GM23338 (cell line): ENCODE results near the gene C16orf90. TPM values are rescaled to one million over a fixed set of nuclear protein-coding genes. Genes with fewer than 3 reads are reported as not detected.

ENCODE experiments used
- ATAC-seq: fragments of 200-7000 bp; cut with Tn5 transposase; 3 replicates; pipeline ENCODE4 v1.9.1; 2020
- DNase-seq: peaks from one replicate; pipeline ENCODE4 v3.0.0-alpha.2; 2015; ENCODE audit warnings: low spot score
- H2AFZ ChIP-seq: fragments of 200-600 bp; sonication (generic); 2 replicates; pipeline ENCODE4 v1.8.0; 2016; ENCODE audit warnings: antibody characterized with exemption, mild to moderate bottlenecking, moderate library complexity
- H3F3A ChIP-seq: fragments of 200-600 bp; sonication (generic); replicated peaks from 2 replicates; pipeline ENCODE4 v1.8.0; 2017; ENCODE audit warnings: antibody characterized with exemption, mixed run types, low read depth
- H3K27ac ChIP-seq: fragments of 200-600 bp; sonication (generic); 2 replicates; pipeline ENCODE4 v1.6.1; 2016; ENCODE audit warnings: low read depth
- H3K27me3 ChIP-seq: fragments of 200-600 bp; sonication (generic); 2 replicates; pipeline ENCODE4 v1.8.0; 2016; ENCODE audit warnings: mild to moderate bottlenecking, mixed run types, moderate library complexity; ENCODE audit not compliant: insufficient read depth
- H3K36me3 ChIP-seq: fragments of 200-600 bp; sonication (generic); 2 replicates; pipeline ENCODE4 v1.8.0; 2016; ENCODE audit warnings: mild to moderate bottlenecking; ENCODE audit not compliant: insufficient read depth
- H3K4me1 ChIP-seq: fragments of 200-600 bp; sonication (generic); 2 replicates; pipeline ENCODE4 v1.8.0; 2016; ENCODE audit warnings: mild to moderate bottlenecking, moderate library complexity; ENCODE audit not compliant: insufficient read depth
- H3K4me2 ChIP-seq: fragments of 200-600 bp; sonication (generic); 2 replicates; pipeline ENCODE4 v1.7.1; 2017; ENCODE audit warnings: mixed run types
- H3K4me3 ChIP-seq: fragments of 200-600 bp; sonication (generic); 2 replicates; pipeline ENCODE4 v1.6.1; 2016; ENCODE audit warnings: mixed run types
- H3K79me2 ChIP-seq: fragments of 200-600 bp; sonication (generic); replicated peaks from 2 replicates; pipeline ENCODE4 v1.8.0; 2017; ENCODE audit warnings: mild to moderate bottlenecking; ENCODE audit not compliant: insufficient read depth
- H3K9me2 ChIP-seq: fragments of 200-600 bp; sonication (generic); 2 replicates; pipeline ENCODE4 v1.8.0; 2017; ENCODE audit not compliant: insufficient read depth
- H4K20me1 ChIP-seq: fragments of 200-600 bp; sonication (generic); replicated peaks from 2 replicates; pipeline ENCODE4 v1.8.0; 2017; ENCODE audit warnings: mild to moderate bottlenecking; ENCODE audit not compliant: insufficient read depth
- H3K27ac Mint-ChIP-seq: 2 replicates; pipeline ENCODE4 v1.8.0; 2020; ENCODE audit warnings: inconsistent platforms, mild to moderate bottlenecking, moderate library complexity, mixed read lengths
- H3K27me3 Mint-ChIP-seq: 3 replicates; pipeline ENCODE4 v1.8.0; 2022; ENCODE audit warnings: low read depth, mild to moderate bottlenecking, moderate library complexity, mixed read lengths, inconsistent platforms; ENCODE audit not compliant: insufficient read depth, poor library complexity
- H3K36me3 Mint-ChIP-seq: 3 replicates; pipeline ENCODE4 v1.8.0; 2021; ENCODE audit warnings: low read depth, mild to moderate bottlenecking, inconsistent platforms, moderate library complexity, mixed read lengths
- H3K4me1 Mint-ChIP-seq: 3 replicates; pipeline ENCODE4 v1.8.0; 2020; ENCODE audit warnings: mild to moderate bottlenecking, inconsistent platforms, mixed read lengths
- H3K4me3 Mint-ChIP-seq: 3 replicates; pipeline ENCODE4 v1.8.0; 2021; ENCODE audit warnings: moderate library complexity, mild to moderate bottlenecking, inconsistent platforms, mixed read lengths
- H3K9me3 Mint-ChIP-seq: 3 replicates; pipeline ENCODE4 v1.8.0; 2020; ENCODE audit warnings: moderate library complexity, mild to moderate bottlenecking, inconsistent platforms, mixed read lengths
- CREB1 ChIP-seq: fragments of 250-450 bp; sonication (Bioruptor Pico); IDR thresholded peaks from 2 replicates; pipeline ENCODE4 v1.5.0; 2020; ENCODE audit warnings: low read depth, mild to moderate bottlenecking, moderate library complexity
- EZH2phosphoT487 ChIP-seq: fragments of 200-600 bp; sonication (generic); IDR thresholded peaks from one replicate; pipeline ENCODE4 v1.8.1; 2018; ENCODE audit warnings: antibody characterized with exemption; ENCODE audit not compliant: unreplicated experiment
- JUNB ChIP-seq: IDR thresholded peaks from one replicate; pipeline ENCODE4 v1.6.1; 2016; ENCODE audit warnings: antibody characterized with exemption; ENCODE audit not compliant: unreplicated experiment
- NANOG ChIP-seq: IDR thresholded peaks from 2 replicates; pipeline ENCODE4 v1.6.1; 2016; ENCODE audit warnings: antibody characterized with exemption, borderline replicate concordance
- POLR2AphosphoS5 ChIP-seq: IDR thresholded peaks from 2 replicates; pipeline ENCODE4 v1.6.1; 2016; ENCODE audit warnings: antibody characterized with exemption, low read depth
- STAT1 ChIP-seq: IDR thresholded peaks from one replicate; pipeline ENCODE4 v1.6.1; 2016; ENCODE audit warnings: antibody characterized with exemption; ENCODE audit not compliant: unreplicated experiment
- ZNF114 ChIP-seq: fragments of 250-450 bp; sonication (Bioruptor Pico); IDR thresholded peaks from 2 replicates; pipeline ENCODE4 v1.5.0; 2020; ENCODE audit warnings: mild to moderate bottlenecking, moderate library complexity
- ZNF331 ChIP-seq: fragments of 250-450 bp; sonication (Bioruptor Pico); IDR thresholded peaks from 2 replicates; pipeline ENCODE4 v1.5.0; 2020; ENCODE audit warnings: low read depth, mild to moderate bottlenecking, moderate library complexity
- polyA plus RNA-seq: library from polyadenylated mRNA; unstranded; fragments of >200 nt; fragmentation: Nextera tagmentation; extraction: Ambion mirVana; gene quantifications from 2 replicates; pipeline ENCODE4 v1.2.1, GENCODE V29; 2016
- total RNA-seq: library from RNA; depleted of rRNA; stranded (reverse); fragments of >200 nt; shearing (Covaris generic); gene quantifications from 2 replicates; pipeline ENCODE4 v1.2.3, GENCODE V29; 2014
- TF ChIP-seq, protein P1 (sequence below), 2 experiments: fragments of 200-600 bp in 1 of 2; sonication (generic) in 1 of 2; conservative IDR thresholded peaks; 2 replicates each; pipeline versions ENCODE4 v1.5.1 to v1.6.1; 2016 to 2017; ENCODE audit warnings: antibody characterized with exemption in 2 of 2, low read depth in 2 of 2, mild to moderate bottlenecking in 2 of 2, moderate library complexity in 1 of 2
- TF ChIP-seq, protein P2 (sequence below): IDR thresholded peaks from 2 replicates; pipeline ENCODE4 v1.6.1; 2016; ENCODE audit warnings: antibody characterized with exemption
- TF ChIP-seq, protein P3 (sequence below): IDR thresholded peaks from one replicate; pipeline ENCODE4 v1.6.1; 2018; ENCODE audit warnings: antibody characterized with exemption; ENCODE audit not compliant: unreplicated experiment

C16orf90 gene
- total and polyA plus RNA-seq, 2 experiments from 2014 or later: not detected

DNA sequence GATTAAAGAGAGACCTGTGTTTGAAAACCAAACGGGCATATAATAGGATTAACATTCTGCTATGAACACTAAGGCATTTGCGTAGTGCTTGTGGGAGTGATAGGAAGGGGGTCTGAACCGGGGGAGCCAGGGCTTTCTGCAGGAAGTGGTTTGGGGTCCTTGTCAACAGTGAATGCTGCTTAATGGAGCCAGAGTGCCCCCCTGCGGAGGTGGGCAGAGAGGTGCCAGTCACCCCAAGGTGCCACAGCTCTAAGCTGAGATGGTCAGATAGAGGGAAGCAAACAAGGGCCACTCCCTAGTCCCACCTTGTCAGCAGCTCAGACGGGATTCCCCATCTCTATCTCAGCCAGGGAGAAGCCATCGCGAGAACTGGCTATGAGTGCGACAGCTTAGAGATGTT is 34.1 kb downstream of the C16orf90 start:
- Histone ChIP-seq H3K4me2 (0 out of 2 replicates have a peak overlapping the region, but pooled peaks have one; percentile 20), H3K27ac (no peak overlapping the region), H3K79me2 (peaks cover 73% of the 10 kb centered on the region), H3K9me2 (no peaks in the 10 kb centered on the region), H3K36me3 (no peaks in the 10 kb centered on the region), H3K27me3 (no peaks in the 10 kb centered on the region), H4K20me1 (peaks cover 34% of the 10 kb centered on the region), H3K4me1 (peaks cover 51% of the 10 kb centered on the region), H2AFZ (no peak overlapping the region), H3F3A (peaks cover 11% of the 10 kb centered on the region), H3K4me3 (no peak overlapping the region)
- ATAC-seq: no peak
- Mint-ChIP-seq H3K27me3 (peaks cover 26% of the 10 kb centered on the region), H3K27ac (no peak overlapping the region), H3K36me3 (0 out of 3 replicates have a peak, but pooled peaks cover 7% of the 10 kb centered on the region), H3K9me3 (no peaks in the 10 kb centered on the region; the same call in 2 of the 3 replicates), H3K4me1 (peaks cover 48% of the 10 kb centered on the region), H3K4me3 (no peak overlapping the region; the same call in 2 of the 3 replicates)
- TF ChIP-seq STAT1: no peak
- TF ChIP-seq, protein P1, sequence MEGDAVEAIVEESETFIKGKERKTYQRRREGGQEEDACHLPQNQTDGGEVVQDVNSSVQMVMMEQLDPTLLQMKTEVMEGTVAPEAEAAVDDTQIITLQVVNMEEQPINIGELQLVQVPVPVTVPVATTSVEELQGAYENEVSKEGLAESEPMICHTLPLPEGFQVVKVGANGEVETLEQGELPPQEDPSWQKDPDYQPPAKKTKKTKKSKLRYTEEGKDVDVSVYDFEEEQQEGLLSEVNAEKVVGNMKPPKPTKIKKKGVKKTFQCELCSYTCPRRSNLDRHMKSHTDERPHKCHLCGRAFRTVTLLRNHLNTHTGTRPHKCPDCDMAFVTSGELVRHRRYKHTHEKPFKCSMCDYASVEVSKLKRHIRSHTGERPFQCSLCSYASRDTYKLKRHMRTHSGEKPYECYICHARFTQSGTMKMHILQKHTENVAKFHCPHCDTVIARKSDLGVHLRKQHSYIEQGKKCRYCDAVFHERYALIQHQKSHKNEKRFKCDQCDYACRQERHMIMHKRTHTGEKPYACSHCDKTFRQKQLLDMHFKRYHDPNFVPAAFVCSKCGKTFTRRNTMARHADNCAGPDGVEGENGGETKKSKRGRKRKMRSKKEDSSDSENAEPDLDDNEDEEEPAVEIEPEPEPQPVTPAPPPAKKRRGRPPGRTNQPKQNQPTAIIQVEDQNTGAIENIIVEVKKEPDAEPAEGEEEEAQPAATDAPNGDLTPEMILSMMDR (conservative IDR thresholded peaks at IDR 0.05; ENCODE audit: low read depth in 2 of 2): peak in 1 of 2 experiments; percentile 32; a peak in 2 of 4 replicates
- no peak for TF ChIP-seq POLR2AphosphoS5
- TF ChIP-seq EZH2phosphoT487: no peak
- no peak for DNase-seq

DNA sequence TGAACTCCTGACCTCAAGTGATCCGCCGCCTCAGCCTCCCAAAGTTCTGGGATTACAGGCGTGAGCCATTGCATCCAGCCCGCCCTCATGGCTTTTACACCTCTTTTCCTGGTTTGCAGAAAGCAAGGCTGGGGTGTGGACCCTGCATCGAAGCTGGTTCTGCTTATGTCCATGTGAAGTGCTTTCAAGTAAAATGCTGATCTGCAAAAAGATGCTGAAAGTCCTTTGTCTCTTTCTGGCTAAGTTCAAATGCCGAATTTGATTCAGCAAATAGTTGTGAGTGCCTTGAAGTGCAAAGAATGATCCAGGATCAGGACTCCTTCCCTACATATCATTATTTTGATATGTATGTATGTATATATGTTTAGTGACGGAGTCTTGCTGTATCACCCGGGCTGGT is 34.7 kb downstream of the C16orf90 start:
- no peak for TF ChIP-seq JUNB
- TF ChIP-seq STAT1: no peak
- TF ChIP-seq POLR2AphosphoS5: no peak
- TF ChIP-seq, protein P2, sequence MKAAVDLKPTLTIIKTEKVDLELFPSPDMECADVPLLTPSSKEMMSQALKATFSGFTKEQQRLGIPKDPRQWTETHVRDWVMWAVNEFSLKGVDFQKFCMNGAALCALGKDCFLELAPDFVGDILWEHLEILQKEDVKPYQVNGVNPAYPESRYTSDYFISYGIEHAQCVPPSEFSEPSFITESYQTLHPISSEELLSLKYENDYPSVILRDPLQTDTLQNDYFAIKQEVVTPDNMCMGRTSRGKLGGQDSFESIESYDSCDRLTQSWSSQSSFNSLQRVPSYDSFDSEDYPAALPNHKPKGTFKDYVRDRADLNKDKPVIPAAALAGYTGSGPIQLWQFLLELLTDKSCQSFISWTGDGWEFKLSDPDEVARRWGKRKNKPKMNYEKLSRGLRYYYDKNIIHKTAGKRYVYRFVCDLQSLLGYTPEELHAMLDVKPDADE: no peak
- H3K27ac Mint-ChIP-seq: no peak overlapping the region
- peaks cover 68% of the 10 kb centered on the region for H3K79me2 ChIP-seq

DNA sequence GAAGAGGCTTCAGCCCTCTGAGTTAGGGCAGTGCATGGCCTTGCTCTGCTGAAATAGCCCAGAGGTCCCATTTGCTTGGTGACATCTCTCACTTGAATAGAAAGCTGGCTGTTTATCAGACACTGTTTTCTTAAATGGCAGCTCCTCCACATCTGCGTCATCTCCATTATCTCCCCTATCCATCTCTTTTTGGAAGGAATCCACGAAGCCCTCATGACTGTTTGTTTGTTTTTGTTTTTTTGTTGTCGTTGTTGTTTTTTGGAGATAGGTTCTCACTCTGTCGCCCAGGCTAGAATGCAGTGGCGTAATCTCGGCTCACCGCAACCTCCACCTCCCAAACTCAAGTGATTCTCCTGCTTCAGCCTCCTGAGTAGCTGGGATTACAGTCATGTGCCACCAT is 35.2 kb downstream of the C16orf90 start:
- Histone ChIP-seq H4K20me1 (peaks cover 31% of the 10 kb centered on the region), H3K9me2 (no peaks in the 10 kb centered on the region), H3K4me1 (peaks cover 51% of the 10 kb centered on the region), H3K36me3 (no peaks in the 10 kb centered on the region), H3K4me2 (peak overlapping the region; percentile 23), H2AFZ (no peak overlapping the region), H3K27ac (no peak overlapping the region), H3K79me2 (peaks cover 63% of the 10 kb centered on the region), H3K27me3 (no peaks in the 10 kb centered on the region), H3K4me3 (peak overlapping the region; percentile 15; the same call in 1 of the 2 replicates), H3F3A (peaks cover 11% of the 10 kb centered on the region)
- H3K4me1 Mint-ChIP-seq: peaks cover 42% of the 10 kb centered on the region
- no peak for DNase-seq
- no peak overlapping the region for H3K27ac Mint-ChIP-seq
- H3K27me3 Mint-ChIP-seq: peaks cover 21% of the 10 kb centered on the region
- no peaks in the 10 kb centered on the region for H3K36me3 Mint-ChIP-seq
- no peak for ATAC-seq
- H3K4me3 Mint-ChIP-seq: peak overlapping the region; percentile 39
- H3K9me3 Mint-ChIP-seq: no peaks in the 10 kb centered on the region
- TF ChIP-seq ZNF114 (CRISPR knock-in tag) (no peak), POLR2AphosphoS5 (no peak), CREB1 (CRISPR knock-in tag) (no peak), STAT1 (no peak), JUNB (no peak), NANOG (no peak), ZNF331 (CRISPR knock-in tag) (no peak)
- TF ChIP-seq, protein P3, sequence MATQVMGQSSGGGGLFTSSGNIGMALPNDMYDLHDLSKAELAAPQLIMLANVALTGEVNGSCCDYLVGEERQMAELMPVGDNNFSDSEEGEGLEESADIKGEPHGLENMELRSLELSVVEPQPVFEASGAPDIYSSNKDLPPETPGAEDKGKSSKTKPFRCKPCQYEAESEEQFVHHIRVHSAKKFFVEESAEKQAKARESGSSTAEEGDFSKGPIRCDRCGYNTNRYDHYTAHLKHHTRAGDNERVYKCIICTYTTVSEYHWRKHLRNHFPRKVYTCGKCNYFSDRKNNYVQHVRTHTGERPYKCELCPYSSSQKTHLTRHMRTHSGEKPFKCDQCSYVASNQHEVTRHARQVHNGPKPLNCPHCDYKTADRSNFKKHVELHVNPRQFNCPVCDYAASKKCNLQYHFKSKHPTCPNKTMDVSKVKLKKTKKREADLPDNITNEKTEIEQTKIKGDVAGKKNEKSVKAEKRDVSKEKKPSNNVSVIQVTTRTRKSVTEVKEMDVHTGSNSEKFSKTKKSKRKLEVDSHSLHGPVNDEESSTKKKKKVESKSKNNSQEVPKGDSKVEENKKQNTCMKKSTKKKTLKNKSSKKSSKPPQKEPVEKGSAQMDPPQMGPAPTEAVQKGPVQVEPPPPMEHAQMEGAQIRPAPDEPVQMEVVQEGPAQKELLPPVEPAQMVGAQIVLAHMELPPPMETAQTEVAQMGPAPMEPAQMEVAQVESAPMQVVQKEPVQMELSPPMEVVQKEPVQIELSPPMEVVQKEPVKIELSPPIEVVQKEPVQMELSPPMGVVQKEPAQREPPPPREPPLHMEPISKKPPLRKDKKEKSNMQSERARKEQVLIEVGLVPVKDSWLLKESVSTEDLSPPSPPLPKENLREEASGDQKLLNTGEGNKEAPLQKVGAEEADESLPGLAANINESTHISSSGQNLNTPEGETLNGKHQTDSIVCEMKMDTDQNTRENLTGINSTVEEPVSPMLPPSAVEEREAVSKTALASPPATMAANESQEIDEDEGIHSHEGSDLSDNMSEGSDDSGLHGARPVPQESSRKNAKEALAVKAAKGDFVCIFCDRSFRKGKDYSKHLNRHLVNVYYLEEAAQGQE: no peak
- TF ChIP-seq, protein P2: no peak

More for the DNA sequence above, 34.7 kb downstream of the C16orf90 start:
- H3K9me3 Mint-ChIP-seq: no peaks in the 10 kb centered on the region; the same call in 2 of the 3 replicates
- Histone ChIP-seq H3K27ac (no peak overlapping the region), H3K27me3 (no peaks in the 10 kb centered on the region), H3K4me3 (no peak overlapping the region), H3K4me2 (peak overlapping the region; percentile 23), H4K20me1 (peaks cover 34% of the 10 kb centered on the region), H3F3A (peaks cover 11% of the 10 kb centered on the region), H3K9me2 (no peaks in the 10 kb centered on the region), H2AFZ (no peak overlapping the region), H3K36me3 (no peaks in the 10 kb centered on the region), H3K4me1 (peaks cover 51% of the 10 kb centered on the region)
- H3K36me3 Mint-ChIP-seq: 0 out of 3 replicates have a peak, but pooled peaks cover 3% of the 10 kb centered on the region
- peaks cover 25% of the 10 kb centered on the region for H3K27me3 Mint-ChIP-seq
- H3K4me1 Mint-ChIP-seq: peaks cover 46% of the 10 kb centered on the region
- no peak overlapping the region; the same call in 1 of the 3 replicates for H3K4me3 Mint-ChIP-seq
- DNase-seq (no peak), ATAC-seq (no peak)
